ENCODE results near the gene STAT2. TPM values are rescaled to one million over a fixed set of nuclear protein-coding genes. Genes with fewer than 3 reads are reported as not detected.

STAT2 gene
- total and polyA plus RNA-seq, 2 of the 13 experiments (the other 11 are each of a cell fraction or from before 2014, with no cell fraction given), result 43.5 to 84.6 TPM

- peak; percentile 56; the same call in 1 of the 2 replicates for TF ChIP-seq PRDM10 (CRISPR knock-in tag; IDR thresholded peaks at IDR 0.05; ENCODE audit: low read depth)
- peak; percentile 18; the same call in 1 of the 2 replicates for TF ChIP-seq ZNF160 (CRISPR knock-in tag; IDR thresholded peaks at IDR 0.05)
- TF ChIP-seq TBX3 (IDR thresholded peaks at IDR 0.05; ENCODE audit: borderline replicate concordance), result peak; percentile 67; the same call in 1 of the 2 replicates
- no peak for TF ChIP-seq ZNF264 (CRISPR knock-in tag; IDR thresholded peaks at IDR 0.05)
- TF ChIP-seq ZSCAN12 (CRISPR knock-in tag; IDR thresholded peaks at IDR 0.05), result no peak
- TF ChIP-seq ZNF512 (CRISPR knock-in tag; IDR thresholded peaks at IDR 0.05), result no peak
- no peak; the same call in 1 of the 2 replicates for TF ChIP-seq ZNF747 (CRISPR knock-in tag; IDR thresholded peaks at IDR 0.05; ENCODE audit: borderline replicate concordance)
- TF ChIP-seq CCAR2 (optimal IDR thresholded peaks at IDR 0.05; ENCODE audit: low read depth, low read length), result no peak
- TF ChIP-seq ZSCAN25 (CRISPR knock-in tag; IDR thresholded peaks at IDR 0.05), result no peak
- peak; percentile 74 for TF ChIP-seq CBFB (CRISPR knock-in tag; IDR thresholded peaks at IDR 0.05)
- no peak for TF ChIP-seq ZNF260 (CRISPR knock-in tag; IDR thresholded peaks at IDR 0.05; ENCODE audit: borderline replicate concordance, low read depth)
- peak; percentile 92 for TF ChIP-seq HNRNPLL (IDR thresholded peaks at IDR 0.05; ENCODE audit: low read depth, low read length, poor library complexity, severe bottlenecking)
- no peak for TF ChIP-seq ZNF740 (CRISPR knock-in tag; IDR thresholded peaks at IDR 0.05)
- TF ChIP-seq TERF1 (CRISPR knock-in tag; IDR thresholded peaks at IDR 0.05), result 0 out of 2 replicates have a peak, but pooled peaks have one; percentile 56
- TF ChIP-seq, protein P1, sequence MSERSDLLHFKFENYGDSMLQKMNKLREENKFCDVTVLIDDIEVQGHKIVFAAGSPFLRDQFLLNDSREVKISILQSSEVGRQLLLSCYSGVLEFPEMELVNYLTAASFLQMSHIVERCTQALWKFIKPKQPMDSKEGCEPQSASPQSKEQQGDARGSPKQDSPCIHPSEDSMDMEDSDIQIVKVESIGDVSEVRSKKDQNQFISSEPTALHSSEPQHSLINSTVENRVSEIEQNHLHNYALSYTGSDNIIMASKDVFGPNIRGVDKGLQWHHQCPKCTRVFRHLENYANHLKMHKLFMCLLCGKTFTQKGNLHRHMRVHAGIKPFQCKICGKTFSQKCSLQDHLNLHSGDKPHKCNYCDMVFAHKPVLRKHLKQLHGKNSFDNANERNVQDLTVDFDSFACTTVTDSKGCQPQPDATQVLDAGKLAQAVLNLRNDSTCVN (CRISPR knock-in tag; IDR thresholded peaks at IDR 0.05; ENCODE audit: borderline replicate concordance), result no peak
- TF ChIP-seq ZNF577 (CRISPR knock-in tag; IDR thresholded peaks at IDR 0.05; ENCODE audit: borderline replicate concordance, low read depth), result peak; percentile 72; the same call in 1 of the 2 replicates
- TF ChIP-seq FOXA3 (CRISPR knock-in tag; IDR thresholded peaks at IDR 0.05), result no peak; the same call in none of the 2 replicates
- peak; percentile 38; the same call in 1 of the 2 replicates for TF ChIP-seq ZNF737 (CRISPR knock-in tag; IDR thresholded peaks at IDR 0.05; ENCODE audit: borderline replicate concordance)
- TF ChIP-seq ZNF580 (CRISPR knock-in tag; IDR thresholded peaks at IDR 0.05; ENCODE audit: borderline replicate concordance, low read depth), result no peak
Measured at GRCh38 chr12:56299853-56300643, 59.9 kb downstream of the STAT2 start, which contains the start of gene CS (continued).
